Measurements from ENCODE around the gene PNPO.

DNA sequence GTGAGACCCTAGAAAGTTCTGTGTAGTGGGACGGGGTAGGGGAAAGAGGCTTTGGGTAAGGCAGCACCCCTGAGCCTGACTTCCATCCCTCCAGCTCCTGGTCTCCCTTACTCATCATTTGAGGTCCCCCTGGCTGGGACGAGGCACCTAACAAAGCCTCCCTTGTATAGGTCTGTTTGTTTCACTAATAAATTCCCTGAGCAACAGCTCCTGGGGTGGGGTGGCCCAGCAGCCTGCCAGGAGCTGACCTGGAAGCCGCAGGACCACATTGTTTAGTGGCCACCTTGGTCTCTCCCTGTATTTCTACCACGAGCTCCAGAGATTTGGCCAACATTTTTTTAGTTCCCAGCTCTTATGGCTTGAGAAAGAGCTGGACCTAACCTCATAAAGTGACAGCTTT is 9.1 kb downstream of the PNPO start:
- TF ChIP-seq CTCF (IDR thresholded peaks at IDR 0.05) (no peak), POLR2A (IDR thresholded peaks at IDR 0.05) (no peak), POLR2AphosphoS5 (IDR thresholded peaks at IDR 0.05) (no peak)
